Measurements from ENCODE around the gene SLC7A7.
"Not testable (repeated sequence)": the region's sequence is repeated elsewhere in the genome, so short reads cannot be mapped to it uniquely, and the experiment has no call there.

Gene SLC7A7

GRCh38 chr14:22781301-22781991, 33.8 kb downstream of the SLC7A7 start:
- no peak for DNase-seq

- no peak for DNase-seq
These were observed 34.3 kb downstream of the SLC7A7 start for GRCh38 chr14:22780941-22781300.

GRCh38 chr14:22780105-22780679, 35.0 kb downstream of the SLC7A7 start:
- peak in 1 of 2 donors; percentile 11 for DNase-seq

- DNase-seq = no peak
These were observed 37.2 kb downstream of the SLC7A7 start for GRCh38 chr14:22778084-22778483.

GRCh38 chr14:22776849-22777248, 38.4 kb downstream of the SLC7A7 start:
- not testable (repeated sequence) for DNase-seq

- DNase-seq = no peak
These were observed 39.0 kb downstream of the SLC7A7 start for GRCh38 chr14:22776215-22776614.

- DNase-seq = no peak
These were observed 41.1 kb downstream of the SLC7A7 start for GRCh38 chr14:22774011-22774706.

GRCh38 chr14:22773162-22774010, 41.8 kb downstream of the SLC7A7 start:
- DNase-seq = no peak

GRCh38 chr14:22772725-22773124, 42.5 kb downstream of the SLC7A7 start:
- no peak for DNase-seq

- DNase-seq = no peak
These were observed 44.6 kb downstream of the SLC7A7 start for GRCh38 chr14:22770481-22771187.

- peak in 1 of 2 donors; percentile 46 for DNase-seq
These were observed 45.9 kb downstream of the SLC7A7 start for GRCh38 chr14:22769369-22769768.

GRCh38 chr14:22768947-22769346, 46.3 kb downstream of the SLC7A7 start:
- no peak for DNase-seq

GRCh38 chr14:22767323-22767589, 48.0 kb downstream of the SLC7A7 start:
- DNase-seq = no peak

- DNase-seq = peak; percentile 93 to 94
These were observed 48.5 kb downstream of the SLC7A7 start, which contains the start of gene OXA1L for GRCh38 chr14:22766457-22767322. OXA1L (plus strand) TSS chr14:22766688; CDS start chr14:22766702, 14 bp downstream.

GRCh38 chr14:22764382-22764781, 50.9 kb downstream of the SLC7A7 start:
- DNase-seq = no peak

GRCh38 chr14:22761734-22762133, 53.5 kb downstream of the SLC7A7 start:
- DNase-seq = no peak

GRCh38 chr14:22757972-22758650, 57.1 kb downstream of the SLC7A7 start:
- not testable (repeated sequence) for DNase-seq

GRCh38 chr14:22753586-22753985, 61.6 kb downstream of the SLC7A7 start:
- no peak for DNase-seq

GRCh38 chr14:22752422-22752821, 62.8 kb downstream of the SLC7A7 start:
- DNase-seq = no peak

- DNase-seq = no peak
These were observed 66.6 kb downstream of the SLC7A7 start for GRCh38 chr14:22748631-22749068.

GRCh38 chr14:22748206-22748605, 67.0 kb downstream of the SLC7A7 start:
- no peak for DNase-seq
